ENCODE measurements around the gene LRRC25. TPM values are rescaled to one million over a fixed set of nuclear protein-coding genes. Genes with fewer than 3 reads are reported as not detected.

The LRRC25 gene
- total RNA-seq, 1 donor from 2014 or later: 0.08 TPM

GRCh38 chr19:18401580-18402112, 4.2 kb upstream of the LRRC25 start:
- no peak for DNase-seq (ENCODE audit: low read depth)
- peak; percentile 60 for TF ChIP-seq CTCF (IDR thresholded peaks at IDR 0.05; ENCODE audit: insufficient read depth, low read length, poor library complexity, severe bottlenecking)
- Histone ChIP-seq H3K4me3 (ENCODE audit: low read depth, low read length) (no peak overlapping the region), H3K36me3 (ENCODE audit: control insufficient read depth, insufficient read depth, low read length) (no peaks in the 10 kb centered on the region), H3K27me3 (ENCODE audit: control insufficient read depth, insufficient read depth, low read length) (peaks cover 11% of the 10 kb centered on the region)

- Histone ChIP-seq H3K4me3 (ENCODE audit: low read depth, low read length) (no peak overlapping the region), H3K27me3 (ENCODE audit: control insufficient read depth, insufficient read depth, low read length) (peaks cover 13% of the 10 kb centered on the region), H3K36me3 (ENCODE audit: control insufficient read depth, insufficient read depth, low read length) (no peaks in the 10 kb centered on the region)
- no peak for DNase-seq (ENCODE audit: low read depth)
- no peak for TF ChIP-seq CTCF (IDR thresholded peaks at IDR 0.05; ENCODE audit: insufficient read depth, low read length, poor library complexity, severe bottlenecking)
Observed at GRCh38 chr19:18399008-18399407, 1.6 kb upstream of the LRRC25 start.

GRCh38 chr19:18396471-18397241, 766 bp downstream of the LRRC25 start:
- H3K4me3 ChIP-seq (ENCODE audit: low read depth, low read length): no peak overlapping the region
- H3K27me3 ChIP-seq (ENCODE audit: control insufficient read depth, insufficient read depth, low read length): peaks cover 13% of the 10 kb centered on the region
- DNase-seq (ENCODE audit: low read depth): no peak
- H3K36me3 ChIP-seq (ENCODE audit: control insufficient read depth, insufficient read depth, low read length): no peaks in the 10 kb centered on the region
- no peak for TF ChIP-seq CTCF (IDR thresholded peaks at IDR 0.05; ENCODE audit: insufficient read depth, low read length, poor library complexity, severe bottlenecking)

GRCh38 chr19:18393836-18394235, 3.6 kb downstream of the LRRC25 start:
- peaks cover 13% of the 10 kb centered on the region for H3K27me3 ChIP-seq (ENCODE audit: control insufficient read depth, insufficient read depth, low read length)
- TF ChIP-seq CTCF (IDR thresholded peaks at IDR 0.05; ENCODE audit: insufficient read depth, low read length, poor library complexity, severe bottlenecking): no peak
- peaks cover 2% of the 10 kb centered on the region for H3K36me3 ChIP-seq (ENCODE audit: control insufficient read depth, insufficient read depth, low read length)
- DNase-seq (ENCODE audit: low read depth): no peak
- H3K4me3 ChIP-seq (ENCODE audit: low read depth, low read length): no peak overlapping the region

GRCh38 chr19:18392926-18393325, 4.5 kb downstream of the LRRC25 start:
- Histone ChIP-seq H3K4me3 (ENCODE audit: low read depth, low read length) (no peak overlapping the region), H3K36me3 (ENCODE audit: control insufficient read depth, insufficient read depth, low read length) (peaks cover 4% of the 10 kb centered on the region), H3K27me3 (ENCODE audit: control insufficient read depth, insufficient read depth, low read length) (peaks cover 13% of the 10 kb centered on the region)
- no peak for DNase-seq (ENCODE audit: low read depth)
- TF ChIP-seq CTCF (IDR thresholded peaks at IDR 0.05; ENCODE audit: insufficient read depth, low read length, poor library complexity, severe bottlenecking): no peak

All from kidney epithelial cell (primary cell).